Muscle layer of colon (tissue), 2 donors: ENCODE measurements around the gene ASCC3.
"Not testable (repeated sequence)": the region's sequence is repeated elsewhere in the genome, so short reads cannot be mapped to it uniquely, and the experiment has no call there.

Source experiments
- H3K27ac ChIP-seq: one replicate; pipeline ENCODE4 v1.7.0; 2013; ENCODE audit warnings: low read depth, mild to moderate bottlenecking, low read length, moderate library complexity
- H3K27me3 ChIP-seq, 2 donors: one replicate each; pipeline ENCODE4 v1.7.0; 2013; ENCODE audit warnings: low read length in 2 of 2, mild to moderate bottlenecking in 2 of 2; ENCODE audit not compliant: insufficient read depth in 2 of 2, control insufficient read depth in 1 of 2
- H3K36me3 ChIP-seq: one replicate; pipeline ENCODE4 v1.7.0; 2013; ENCODE audit warnings: mild to moderate bottlenecking, low read length; ENCODE audit not compliant: insufficient read depth
- H3K4me1 ChIP-seq: one replicate; pipeline ENCODE4 v1.7.0; 2013; ENCODE audit warnings: mild to moderate bottlenecking, low read length; ENCODE audit not compliant: insufficient read depth
- H3K4me3 ChIP-seq, 2 donors: one replicate each; pipeline ENCODE4 v1.7.0; 2013; ENCODE audit warnings: low read length in 2 of 2, low read depth in 1 of 2, mild to moderate bottlenecking in 1 of 2, moderate library complexity in 1 of 2
- H3K9ac ChIP-seq: one replicate; pipeline ENCODE4 v1.7.0; 2013; ENCODE audit warnings: low read length
- H3K9me3 ChIP-seq: one replicate; pipeline ENCODE4 v1.7.0; 2013; ENCODE audit warnings: mild to moderate bottlenecking, low read length
- donor health status: abdominal sarcoma.
- donor health status: Adenocarcinoma of cecum.

The ASCC3 gene

GRCh38 chr6:100845676-100846075 is 35.5 kb downstream of the ASCC3 start:
- no peaks in the 10 kb centered on the region for H3K4me1 ChIP-seq
- peaks cover 3% of the 10 kb centered on the region for H3K36me3 ChIP-seq
- H3K9ac ChIP-seq, result no peak overlapping the region
- H3K4me3 ChIP-seq, result no peak overlapping the region
- H3K27me3 ChIP-seq, result no peaks in the 10 kb centered on the region
- no peaks in the 10 kb centered on the region for H3K9me3 ChIP-seq
- H3K27ac ChIP-seq, result no peak overlapping the region

GRCh38 chr6:100839419-100839818 is 41.7 kb downstream of the ASCC3 start:
- Histone ChIP-seq H3K4me1 (no peaks in the 10 kb centered on the region), H3K9me3 (no peaks in the 10 kb centered on the region), H3K27ac (no peak overlapping the region), H3K9ac (no peak overlapping the region), H3K27me3 (no peaks in the 10 kb centered on the region), H3K4me3 (no peak overlapping the region), H3K36me3 (no peaks in the 10 kb centered on the region)

GRCh38 chr6:100838011-100838410 is 43.1 kb downstream of the ASCC3 start:
- no peaks in the 10 kb centered on the region for H3K27me3 ChIP-seq
- no peaks in the 10 kb centered on the region for H3K9me3 ChIP-seq
- no peaks in the 10 kb centered on the region for H3K4me1 ChIP-seq
- H3K36me3 ChIP-seq, result no peaks in the 10 kb centered on the region
- no peak overlapping the region for H3K27ac ChIP-seq
- no peak overlapping the region for H3K9ac ChIP-seq
- no peak overlapping the region for H3K4me3 ChIP-seq

- H3K27ac ChIP-seq, result no peak overlapping the region
- H3K36me3 ChIP-seq, result no peaks in the 10 kb centered on the region
- H3K9me3 ChIP-seq, result no peaks in the 10 kb centered on the region
- no peak overlapping the region for H3K9ac ChIP-seq
- H3K27me3 ChIP-seq, result no peaks in the 10 kb centered on the region
- no peak overlapping the region for H3K4me3 ChIP-seq
- H3K4me1 ChIP-seq, result no peaks in the 10 kb centered on the region
Observed at GRCh38 chr6:100833972-100834574, 47.1 kb downstream of the ASCC3 start.

- H3K4me3 ChIP-seq, H3K36me3 ChIP-seq, H3K4me1 ChIP-seq, H3K27ac ChIP-seq, H3K9me3 ChIP-seq, H3K27me3 ChIP-seq, H3K9ac ChIP-seq: not testable (repeated sequence)
Observed at GRCh38 chr6:100829077-100829595, 52.0 kb downstream of the ASCC3 start.

- Histone ChIP-seq H3K4me3 (no peak overlapping the region), H3K27ac (no peak overlapping the region), H3K36me3 (no peaks in the 10 kb centered on the region), H3K27me3 (no peaks in the 10 kb centered on the region), H3K9me3 (no peaks in the 10 kb centered on the region), H3K9ac (no peak overlapping the region), H3K4me1 (no peaks in the 10 kb centered on the region)
Observed at GRCh38 chr6:100823041-100823440, 58.1 kb downstream of the ASCC3 start.

- no peaks in the 10 kb centered on the region for H3K9me3 ChIP-seq
- no peaks in the 10 kb centered on the region for H3K36me3 ChIP-seq
- H3K27me3 ChIP-seq, result no peaks in the 10 kb centered on the region
- H3K9ac ChIP-seq, result no peak overlapping the region
- no peak overlapping the region for H3K4me3 ChIP-seq
- no peaks in the 10 kb centered on the region for H3K4me1 ChIP-seq
- H3K27ac ChIP-seq, result no peak overlapping the region
Observed at GRCh38 chr6:100818066-100818465, 63.1 kb downstream of the ASCC3 start.

- no peaks in the 10 kb centered on the region for H3K36me3 ChIP-seq
- H3K9ac ChIP-seq, result no peak overlapping the region
- no peaks in the 10 kb centered on the region for H3K9me3 ChIP-seq
- no peak overlapping the region for H3K27ac ChIP-seq
- H3K4me3 ChIP-seq, result no peak overlapping the region
- H3K4me1 ChIP-seq, result peaks cover 4% of the 10 kb centered on the region
- no peaks in the 10 kb centered on the region for H3K27me3 ChIP-seq
Observed at GRCh38 chr6:100810015-100810414, 71.1 kb downstream of the ASCC3 start.

- Histone ChIP-seq H3K4me1 (peaks cover 4% of the 10 kb centered on the region), H3K36me3 (no peaks in the 10 kb centered on the region), H3K4me3 (no peak overlapping the region), H3K27ac (no peak overlapping the region), H3K9me3 (no peaks in the 10 kb centered on the region), H3K9ac (no peak overlapping the region), H3K27me3 (no peaks in the 10 kb centered on the region)
Observed at GRCh38 chr6:100809346-100809745, 71.8 kb downstream of the ASCC3 start.

GRCh38 chr6:100808638-100809275 is 72.4 kb downstream of the ASCC3 start:
- Histone ChIP-seq H3K4me3 (no peak overlapping the region), H3K4me1 (peaks cover 4% of the 10 kb centered on the region), H3K9ac (no peak overlapping the region), H3K9me3 (no peaks in the 10 kb centered on the region), H3K27me3 (no peaks in the 10 kb centered on the region), H3K27ac (no peak overlapping the region), H3K36me3 (no peaks in the 10 kb centered on the region)

GRCh38 chr6:100806296-100806695 is 74.8 kb downstream of the ASCC3 start:
- H3K9ac ChIP-seq, result no peak overlapping the region
- no peaks in the 10 kb centered on the region for H3K27me3 ChIP-seq
- no peaks in the 10 kb centered on the region for H3K36me3 ChIP-seq
- peaks cover 4% of the 10 kb centered on the region for H3K4me1 ChIP-seq
- no peak overlapping the region for H3K27ac ChIP-seq
- no peaks in the 10 kb centered on the region for H3K9me3 ChIP-seq
- no peak overlapping the region for H3K4me3 ChIP-seq
